ENCODE results near the gene PREX1.

PREX1 gene

DNA sequence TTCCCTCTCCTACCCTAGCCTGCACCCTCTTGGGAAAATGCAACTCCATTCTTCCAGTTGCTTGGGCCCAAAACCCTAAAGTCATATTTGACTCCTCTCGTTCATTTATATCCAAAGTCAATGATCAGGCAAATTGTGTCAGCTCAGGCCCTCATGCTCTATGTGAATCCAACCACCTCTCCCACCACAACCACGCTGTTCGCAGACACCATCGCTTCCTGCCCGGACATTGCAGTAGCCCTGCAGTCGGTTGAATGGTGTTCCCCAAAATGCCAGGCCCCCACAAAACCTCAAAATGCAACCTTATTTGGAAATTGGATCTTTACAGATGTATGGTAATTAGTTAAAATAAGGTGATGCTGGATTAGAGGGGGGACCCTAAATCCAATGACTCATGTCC is 98.3 kb downstream of the PREX1 start:
- no peak for DNase-seq

DNA sequence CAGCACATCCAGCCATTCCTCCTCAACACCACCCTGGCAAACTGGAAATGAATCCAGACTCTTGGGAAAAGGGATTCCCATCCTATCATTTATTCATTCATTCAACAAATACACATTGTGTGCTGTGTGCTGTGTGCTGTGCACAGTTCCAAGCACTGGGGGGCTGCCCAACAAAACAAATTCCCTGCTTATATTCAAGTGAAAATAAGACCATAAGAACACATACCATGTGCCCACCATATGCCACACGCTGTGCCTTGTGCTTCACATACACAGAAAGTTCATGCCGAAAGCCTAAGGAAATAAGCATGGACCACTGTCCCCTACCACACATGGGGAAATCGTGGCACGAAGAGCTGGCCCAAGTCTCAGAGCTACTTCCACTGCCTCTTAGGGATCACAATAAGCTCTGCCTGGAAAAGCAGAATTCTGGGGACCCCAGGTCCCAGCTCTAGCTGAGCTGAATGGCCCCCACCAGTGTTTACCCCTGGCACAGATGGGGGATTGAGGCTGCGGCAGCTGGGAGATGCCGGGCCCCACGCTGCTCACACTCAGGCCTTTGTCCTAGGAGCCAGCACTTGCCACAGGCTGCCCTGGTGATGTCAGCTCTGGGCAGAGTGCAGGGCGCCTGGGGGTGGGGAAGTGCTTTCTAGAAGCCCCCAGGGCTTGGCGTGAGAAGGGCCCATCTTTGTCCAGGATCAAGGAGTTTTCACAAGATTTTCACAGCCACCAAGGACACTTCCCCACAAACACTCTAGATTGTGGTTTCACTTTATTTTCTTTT is 99.6 kb downstream of the PREX1 start:
- no peak for DNase-seq

DNA sequence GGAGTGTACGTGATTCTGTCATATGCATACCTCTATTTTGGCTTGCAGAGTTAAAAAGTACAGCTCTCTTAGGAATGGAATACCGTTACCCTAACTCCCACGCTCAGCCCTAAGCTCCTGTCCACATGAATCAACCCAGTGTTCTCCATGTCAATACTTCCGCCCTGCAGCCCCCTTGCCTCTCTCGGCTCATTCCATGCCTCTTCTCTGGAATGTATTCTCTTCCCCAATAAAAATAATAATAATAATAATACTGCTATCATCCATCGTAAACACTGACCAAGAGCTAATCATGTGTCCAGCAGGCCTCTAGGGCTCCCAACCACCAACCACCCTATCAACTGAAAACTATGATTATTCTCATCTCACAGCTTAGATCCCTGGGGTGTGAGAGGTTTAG is 100.6 kb downstream of the PREX1 start:
- DNase-seq, result no peak

DNA sequence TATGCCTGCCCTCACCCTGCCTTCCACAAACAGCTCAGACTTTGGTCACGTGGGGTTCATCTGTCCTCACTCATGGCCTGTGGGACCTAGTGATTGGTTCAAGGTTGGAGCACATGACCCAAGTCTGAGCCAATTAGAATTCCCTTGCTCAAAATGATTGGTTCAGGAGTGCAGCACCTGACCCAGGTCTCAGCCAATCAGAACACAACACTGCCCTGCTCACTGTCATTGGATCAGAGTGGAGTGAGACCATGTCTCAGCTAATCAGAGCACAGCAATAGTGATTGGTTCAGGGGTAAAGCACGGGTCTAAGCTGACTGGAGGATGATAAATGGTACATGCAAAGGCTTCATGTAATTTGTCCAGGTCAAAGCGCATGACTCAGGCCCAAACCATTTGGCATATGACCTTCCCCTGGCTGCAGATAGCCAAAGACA is 102.2 kb downstream of the PREX1 start:
- DNase-seq, result no peak

DNA sequence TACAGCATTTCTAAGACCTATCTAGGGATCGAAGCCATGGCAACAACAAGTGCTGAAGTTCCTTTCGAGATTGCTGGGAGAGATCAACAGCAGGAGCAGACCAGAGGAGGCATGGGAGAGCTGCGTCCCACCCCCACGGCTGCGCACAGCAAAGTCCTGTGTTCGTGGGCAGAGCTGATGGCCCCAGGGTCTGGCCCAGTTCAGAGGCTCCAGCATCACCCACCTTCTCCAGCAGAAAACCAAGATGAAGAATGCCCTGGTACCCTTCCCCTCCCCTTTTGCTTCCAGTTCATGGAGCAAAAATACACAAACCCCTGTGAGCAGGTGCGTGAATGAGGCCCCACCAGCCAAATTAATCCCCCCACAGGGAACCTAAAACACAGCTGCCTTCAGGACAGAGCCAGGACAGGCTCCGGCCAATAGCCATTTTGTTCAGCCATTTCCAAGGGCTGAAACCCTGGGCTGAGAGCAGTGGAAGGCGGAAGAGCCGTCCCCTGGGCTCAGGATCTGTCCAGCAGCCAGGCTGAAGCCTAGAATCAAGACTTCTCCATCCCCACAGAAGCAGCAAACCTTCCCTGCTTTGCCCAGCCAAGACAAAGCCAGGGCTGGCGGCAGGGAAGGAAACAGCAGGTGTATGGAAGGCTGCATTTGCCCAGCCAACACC is 102.8 kb downstream of the PREX1 start:
- DNase-seq, result no peak

DNA sequence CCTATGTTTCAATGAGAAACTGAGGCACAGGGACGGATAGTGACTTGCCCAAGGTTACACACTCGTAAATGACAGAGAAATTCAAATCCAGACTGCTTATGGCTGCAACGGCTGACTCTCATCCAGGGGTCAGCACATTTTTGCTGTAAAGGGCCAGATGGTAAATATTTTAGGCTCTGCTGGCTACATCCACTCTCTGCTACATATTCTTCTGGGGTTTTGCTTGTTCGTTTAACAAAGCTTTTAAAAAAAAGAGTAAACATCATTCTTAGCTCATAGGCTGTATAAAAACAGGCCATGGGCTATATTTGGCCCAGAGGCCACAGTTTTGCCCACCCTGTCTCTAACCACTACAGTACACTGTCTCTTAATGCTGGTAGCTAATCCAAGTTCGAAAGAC is 103.4 kb downstream of the PREX1 start:
- no peak for DNase-seq

DNA sequence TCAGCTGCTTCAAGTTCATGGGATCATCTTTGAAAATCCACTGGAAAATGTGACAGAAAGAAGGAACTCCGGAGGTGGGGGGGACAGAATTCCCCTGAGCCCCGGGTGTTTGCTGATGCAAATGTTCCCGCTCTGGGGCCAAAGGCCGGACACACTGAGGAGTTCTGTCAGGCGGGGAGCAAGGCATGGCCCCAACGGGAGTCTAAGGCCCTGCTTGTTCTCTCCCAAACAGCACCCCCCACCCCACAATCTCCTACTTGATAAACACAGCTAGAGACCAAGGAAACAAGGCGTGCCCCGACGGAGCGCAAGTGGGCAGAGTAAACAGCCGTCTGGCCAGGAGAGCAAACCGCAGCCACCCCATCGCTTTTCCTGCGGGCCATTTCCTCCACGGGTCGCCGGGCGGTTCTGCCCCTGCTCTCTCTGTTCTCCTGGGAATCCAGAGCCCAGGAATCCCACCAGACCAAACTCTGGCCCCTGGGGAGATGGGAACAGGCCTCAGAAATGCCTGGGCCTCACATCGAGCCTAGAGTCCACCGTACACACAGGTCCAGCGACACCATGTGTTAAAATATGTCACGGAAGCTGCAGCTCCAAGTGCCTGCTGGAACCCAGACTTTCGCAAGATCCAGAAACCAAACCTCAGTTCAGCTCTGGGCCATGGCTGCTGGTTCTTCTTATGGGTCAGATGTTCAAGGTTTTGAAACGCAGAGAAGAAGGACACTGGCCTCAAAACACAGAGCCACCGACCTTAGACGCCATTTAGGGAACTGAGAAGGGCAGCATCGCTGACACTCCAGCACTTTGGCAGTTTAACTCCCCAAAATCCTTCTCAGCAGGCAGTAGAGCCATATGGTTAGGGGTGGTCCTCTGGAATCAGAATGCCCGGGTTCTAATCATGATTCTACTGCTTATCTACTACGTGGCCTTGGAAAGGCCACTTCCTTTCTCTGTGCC is 104.2 kb downstream of the PREX1 start:
- no peak for DNase-seq

DNA sequence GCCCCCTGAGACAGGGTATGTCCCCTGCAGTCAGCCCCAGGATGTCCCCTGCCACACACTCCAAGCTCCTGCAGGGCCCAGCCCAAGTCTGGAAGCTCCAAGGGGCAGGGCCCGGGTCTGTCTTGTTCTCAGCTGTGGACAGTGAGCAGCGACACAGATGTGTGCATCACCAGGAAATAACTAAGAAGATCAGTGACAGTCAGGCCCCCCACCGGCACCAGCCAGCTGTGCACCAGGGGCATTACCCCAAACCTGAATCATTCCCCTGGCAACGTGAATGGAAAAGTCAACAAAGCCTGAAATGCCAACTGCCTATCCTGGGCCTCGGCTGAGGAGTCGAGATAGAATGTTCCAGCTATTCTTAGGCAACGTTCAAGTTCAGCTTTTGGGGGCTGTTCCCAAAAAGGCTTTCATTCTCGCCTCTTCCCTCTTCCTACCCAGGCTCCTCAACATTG is 105.0 kb downstream of the PREX1 start:
- no peak for DNase-seq

DNA sequence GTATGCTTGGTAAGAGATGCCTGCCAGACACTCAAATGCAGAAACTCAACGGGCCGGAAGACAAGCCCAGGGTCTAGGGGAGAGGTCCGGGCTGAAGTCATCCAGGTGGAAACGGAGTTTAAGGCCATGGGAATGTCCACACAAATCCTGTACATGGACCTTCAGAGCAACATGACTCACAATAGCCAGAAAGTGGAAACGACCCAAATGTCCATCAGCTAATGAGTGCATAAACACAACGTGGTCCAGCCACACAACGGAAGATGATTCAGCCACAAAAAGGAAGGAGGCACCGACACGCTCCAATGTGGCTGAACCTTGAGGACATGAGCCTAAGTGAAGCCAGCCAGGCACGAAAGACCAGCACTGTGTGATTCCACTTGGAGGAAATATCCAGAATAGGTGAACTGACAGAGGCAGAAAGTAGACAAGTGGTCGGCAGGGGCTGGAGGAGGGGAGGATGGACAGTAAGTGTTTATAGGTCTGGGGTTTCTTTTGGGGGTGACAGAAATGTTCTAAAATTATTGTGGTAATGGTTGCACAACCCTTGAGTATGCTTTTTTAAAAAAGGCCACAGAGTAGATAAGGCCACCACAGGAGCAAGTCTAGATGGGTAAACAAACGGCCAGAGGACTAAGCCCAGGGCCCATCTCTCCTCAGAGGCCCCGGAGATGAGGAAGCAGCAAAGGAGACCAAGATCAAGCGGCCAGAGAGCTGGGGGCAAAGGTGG is 105.6 kb downstream of the PREX1 start:
- no peak for DNase-seq

DNA sequence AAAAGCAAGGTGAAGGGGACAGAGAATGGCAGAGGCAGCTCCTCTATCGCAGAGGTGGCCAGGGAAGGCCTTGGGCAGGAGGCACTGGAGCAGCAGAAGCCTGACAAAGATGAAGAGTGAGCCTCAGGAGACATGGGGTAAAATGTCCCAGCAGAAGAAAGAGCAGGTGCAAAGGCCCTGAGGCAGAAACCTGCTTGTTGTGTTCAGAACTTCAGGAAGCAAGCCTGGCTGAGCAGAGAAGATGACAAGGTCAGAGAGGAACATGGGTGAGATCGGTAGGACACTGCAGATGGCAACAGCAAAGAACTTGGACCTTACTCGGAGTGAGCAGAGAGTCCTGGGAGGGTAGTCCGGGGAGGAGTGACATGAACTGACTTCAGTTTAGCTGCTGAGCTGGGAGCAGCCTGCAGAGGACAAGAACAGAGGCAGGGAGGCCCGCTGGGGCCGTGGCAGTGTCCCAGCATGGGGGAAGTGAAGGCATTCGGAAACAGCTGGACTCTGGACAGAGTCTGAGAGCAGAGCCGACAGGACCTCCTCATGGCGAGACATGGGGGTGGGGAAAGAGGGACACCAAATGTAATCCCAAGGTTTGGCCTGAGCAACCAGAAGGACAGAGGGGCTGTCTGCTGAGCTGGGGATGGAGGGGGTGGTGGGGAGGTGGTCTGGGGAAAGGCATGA is 106.3 kb downstream of the PREX1 start:
- no peak for DNase-seq

DNA sequence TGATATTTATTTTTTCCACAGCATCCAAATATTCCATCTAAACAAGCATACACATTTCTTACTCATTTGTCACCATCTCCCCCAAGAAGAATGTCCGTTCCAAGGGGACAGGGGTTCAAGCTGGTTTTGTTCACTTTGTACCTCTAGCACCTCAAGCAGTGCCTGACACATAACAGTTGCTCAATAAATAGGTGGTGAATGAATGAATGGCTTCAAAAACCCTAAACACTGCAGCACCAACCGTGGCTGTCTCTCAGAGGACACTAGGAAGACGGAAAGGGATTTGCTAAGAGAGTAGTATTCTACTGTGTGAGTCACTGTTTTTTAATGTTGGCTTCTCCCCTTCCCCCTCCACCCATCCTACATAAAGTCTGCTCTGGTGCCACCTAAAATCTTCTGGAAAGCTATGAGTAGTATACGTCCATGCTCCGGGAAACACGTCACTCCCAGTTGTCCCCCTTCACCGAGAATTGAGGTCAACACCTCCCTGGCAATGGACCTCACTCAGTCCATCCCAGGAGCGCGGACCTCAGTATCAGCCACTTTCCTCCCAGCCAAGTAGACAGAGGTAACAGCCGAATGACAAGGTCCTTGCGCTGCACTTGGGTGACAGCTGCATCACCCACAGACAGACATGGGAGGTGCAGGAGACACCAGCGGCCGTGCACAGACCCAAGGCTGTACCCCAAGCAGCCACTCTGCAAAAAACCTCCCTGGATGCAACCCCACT is 107.4 kb downstream of the PREX1 start:
- no peak for DNase-seq

DNA sequence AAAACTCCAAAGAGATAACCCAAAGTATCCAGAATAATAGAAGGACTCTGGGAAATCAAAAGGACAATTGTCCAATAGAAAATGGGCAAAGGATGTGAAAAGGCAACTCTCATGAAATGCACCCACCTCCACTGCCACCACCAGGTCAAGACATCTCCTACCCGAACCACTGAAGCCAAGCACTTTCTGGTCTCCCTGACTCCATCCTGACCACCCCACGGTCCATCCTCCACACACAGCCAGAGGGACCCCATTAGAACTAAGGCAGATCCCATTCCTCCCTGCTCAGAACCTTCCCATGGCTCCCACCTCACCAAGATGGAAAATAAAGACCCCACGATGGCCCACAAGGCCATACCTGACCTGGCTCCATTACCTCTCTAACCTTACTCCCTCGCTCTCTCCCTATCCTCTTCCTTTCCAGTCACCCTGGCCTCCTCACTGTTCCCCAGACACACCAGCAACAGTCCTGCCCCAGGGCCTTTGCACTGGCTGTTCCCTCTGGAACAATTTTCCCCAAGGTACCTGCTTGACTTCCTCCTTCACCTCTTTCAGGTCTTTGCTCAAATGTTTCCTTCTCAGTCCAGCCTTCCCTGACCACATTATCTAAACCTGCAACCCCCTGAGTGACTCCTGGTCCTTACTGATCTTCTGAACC is 108.1 kb downstream of the PREX1 start:
- DNase-seq, result no peak

DNA sequence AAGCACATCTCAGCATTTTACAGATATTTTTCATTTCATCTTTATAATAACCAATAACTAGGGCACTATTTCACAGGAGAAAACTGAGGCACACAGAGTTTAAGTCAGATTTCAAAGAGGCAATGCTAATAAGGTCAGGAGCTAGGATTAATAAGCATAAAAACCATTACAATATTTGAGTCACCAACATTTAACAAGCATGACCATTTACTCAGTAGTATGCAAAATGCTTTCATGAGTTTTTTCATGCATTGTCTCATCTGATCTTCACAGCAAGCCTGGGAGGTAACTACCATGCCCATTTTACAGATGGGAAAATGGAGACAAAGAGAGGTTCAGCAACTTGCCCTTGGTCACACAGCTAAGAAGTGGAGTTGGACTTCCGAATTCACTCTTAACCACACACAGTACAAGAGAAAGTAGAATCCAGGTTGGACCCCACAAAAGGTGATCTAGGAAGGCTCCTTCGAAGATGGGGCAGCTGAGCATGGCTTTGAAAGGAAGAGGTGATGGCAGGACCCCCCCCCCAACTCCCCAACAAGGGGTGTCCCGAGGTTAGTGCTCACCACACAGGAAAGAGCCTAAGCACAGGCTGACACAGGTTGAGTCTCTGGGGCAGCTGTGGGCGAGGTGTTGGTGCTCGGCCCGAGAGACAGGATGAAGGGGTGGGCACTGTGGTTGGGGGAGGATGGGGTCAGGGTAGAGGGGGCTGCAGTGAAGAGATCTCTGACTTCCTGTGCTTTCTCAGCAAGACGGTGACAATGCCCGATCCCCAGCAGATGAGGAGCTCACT is 108.8 kb downstream of the PREX1 start:
- DNase-seq, result no peak

DNA sequence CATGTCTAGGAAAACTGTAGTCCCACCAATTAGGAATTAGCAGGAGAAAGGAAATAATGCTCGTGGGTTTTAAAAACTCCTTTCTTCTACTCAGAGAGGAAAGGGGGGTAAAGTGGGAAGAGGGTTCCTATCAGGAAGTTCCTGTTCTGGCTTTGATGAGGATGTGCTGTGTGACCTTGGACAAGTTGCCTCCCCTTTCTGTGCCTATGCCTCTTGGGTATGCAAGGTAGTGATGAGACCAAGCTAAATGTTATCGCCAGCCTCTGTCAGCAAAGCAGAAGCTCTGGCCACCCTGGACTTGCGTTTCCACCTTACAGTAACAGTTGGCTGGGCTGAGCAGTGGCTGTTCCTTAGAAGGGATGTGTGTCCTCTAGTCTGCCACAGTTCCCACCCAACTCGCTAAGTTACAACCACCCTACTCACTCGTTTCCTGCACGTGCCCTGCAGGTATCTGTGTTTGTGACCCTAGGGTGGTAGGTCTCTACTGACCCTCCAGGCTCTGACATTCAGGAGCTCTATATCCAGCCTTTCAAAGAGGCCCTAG is 110.0 kb downstream of the PREX1 start:
- no peak for DNase-seq

DNA sequence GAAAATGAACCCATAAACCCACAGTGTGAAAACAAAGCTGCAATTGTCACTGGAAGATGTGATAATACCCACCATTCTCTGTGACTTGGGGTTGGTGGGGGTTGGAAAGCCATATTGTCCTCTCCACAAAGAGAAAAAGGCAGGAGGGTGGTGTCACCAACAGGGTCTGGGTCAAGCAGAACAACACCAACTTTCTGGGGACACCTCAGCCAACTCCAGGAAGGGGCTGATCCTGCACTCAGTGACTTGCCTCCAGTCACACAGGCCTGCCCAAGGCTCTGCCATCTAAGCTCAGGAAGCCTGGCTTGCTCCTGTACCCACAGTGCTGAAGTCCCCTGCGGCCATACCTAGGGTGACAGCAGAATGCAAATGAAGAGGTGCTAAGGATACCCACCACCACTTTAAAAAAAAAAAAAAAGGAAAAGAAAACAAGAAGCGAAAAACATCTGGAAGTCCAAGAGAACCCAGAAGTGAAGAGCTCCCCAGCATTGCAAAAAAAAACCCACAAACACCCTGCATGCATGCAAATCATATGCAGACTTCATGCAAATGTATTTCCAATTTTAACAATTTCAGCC is 110.6 kb downstream of the PREX1 start:
- no peak for DNase-seq

DNA sequence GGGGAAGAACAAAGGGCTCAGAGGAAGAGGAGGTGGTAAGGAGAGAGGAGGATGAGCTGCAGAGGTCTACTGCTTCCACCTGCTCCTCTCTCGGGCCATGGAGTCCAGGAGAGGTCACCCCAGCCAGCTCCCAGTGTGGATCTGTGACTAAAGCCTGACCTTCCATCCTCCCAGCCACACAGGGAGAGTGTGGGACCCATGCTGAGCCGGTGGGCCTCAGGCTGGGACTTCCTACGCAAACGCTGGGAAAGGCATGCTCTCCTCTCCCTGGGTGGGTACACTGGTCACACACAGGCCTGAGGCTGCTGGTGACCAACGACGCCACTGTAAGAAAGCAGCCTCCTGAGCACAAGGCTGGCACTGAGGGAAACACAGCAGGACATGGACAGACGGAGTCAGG is 111.3 kb downstream of the PREX1 start:
- no peak for DNase-seq

DNA sequence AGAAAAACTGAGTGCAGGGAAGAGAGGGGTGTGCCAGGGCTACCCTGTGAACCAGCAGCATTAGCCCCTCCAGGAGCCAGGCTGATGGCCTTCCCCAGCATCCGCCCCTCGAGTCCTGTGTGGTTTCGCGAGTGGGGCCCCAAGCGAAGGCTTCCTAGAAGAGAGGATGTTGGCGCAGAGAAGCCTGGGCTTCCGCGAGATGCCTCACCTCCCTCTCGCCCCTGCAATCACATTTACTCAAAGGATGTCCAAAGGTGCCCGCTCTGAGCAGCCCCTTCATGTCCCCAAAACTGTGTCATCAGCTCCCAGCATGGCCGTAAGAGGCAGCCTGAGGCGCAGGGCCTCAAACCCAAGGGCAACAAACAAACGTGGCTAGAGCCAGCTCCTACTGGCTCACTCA is 111.7 kb downstream of the PREX1 start:
- no peak for DNase-seq

DNA sequence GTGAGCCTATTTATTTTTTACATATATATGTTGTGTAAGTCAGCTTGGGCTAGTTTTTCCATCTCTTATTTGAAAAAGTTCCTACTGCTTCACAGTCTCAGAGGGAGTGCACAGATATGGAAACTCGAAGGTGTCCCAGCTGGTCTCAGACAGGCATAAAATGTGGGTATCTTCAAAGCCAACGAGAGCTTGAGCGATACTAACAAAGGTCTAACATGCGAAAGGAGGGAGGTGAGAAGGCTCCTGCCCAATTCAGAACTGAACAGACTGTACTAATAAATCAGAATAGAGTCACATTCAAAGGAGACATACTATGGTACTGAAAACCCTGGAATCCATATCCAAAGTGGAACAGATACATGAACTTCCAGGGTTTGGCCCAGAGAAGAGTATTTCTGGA is 113.0 kb downstream of the PREX1 start:
- DNase-seq, result no peak
